Vagina (tissue), 2 donors: ENCODE results near the gene FRK. TPM values are rescaled to one million over a fixed set of nuclear protein-coding genes. Genes with fewer than 3 reads are reported as not detected.
"Not testable (repeated sequence)": the region's sequence is repeated elsewhere in the genome, so short reads cannot be mapped to it uniquely, and the experiment has no call there.

ENCODE experiments used
- DNase-seq, 2 donors: peaks; one replicate each; pipeline ENCODE4 v3.0.0-alpha.2; 2017; ENCODE audit errors: extremely low spot score in 2 of 2
- H3K27ac ChIP-seq: fragments of 200-600 bp; sonication (generic); one replicate; pipeline ENCODE4 v1.5.1; 2019
- H3K27me3 ChIP-seq: fragments of 200-600 bp; sonication (generic); one replicate; pipeline ENCODE4 v1.5.1; 2019
- H3K36me3 ChIP-seq, 2 donors: fragments of 200-600 bp; sonication (generic); one replicate each; pipeline ENCODE4 v1.5.1; 2017 to 2019
- H3K4me1 ChIP-seq: fragments of 200-600 bp; sonication (generic); one replicate; pipeline ENCODE4 v1.5.1; 2019
- H3K4me3 ChIP-seq, 2 donors: fragments of 200-600 bp; sonication (generic); 1 replicate in 1 of 2; 2 replicates in 1 of 2; pipeline ENCODE4 v1.5.1; 2016 to 2019
- H3K9me3 ChIP-seq: fragments of 200-600 bp; sonication (generic); one replicate; pipeline ENCODE4 v1.5.1; 2019
- CTCF ChIP-seq, 3 experiments: fragments of 450-650 bp in 2 of 3; fragments of 200-600 bp in 1 of 3; sonication (generic) in 1 of 3; IDR thresholded peaks; one replicate each; pipeline ENCODE4 v1.5.1; 2017 to 2019; ENCODE audit warnings: antibody characterized with exemption in 3 of 3, mild to moderate bottlenecking in 2 of 3, moderate library complexity in 2 of 3
- POLR2A ChIP-seq, 2 donors: fragments of 450-650 bp; IDR thresholded peaks; one replicate each; pipeline ENCODE4 v1.6.1; 2017; ENCODE audit warnings: antibody characterized with exemption in 2 of 2, mild to moderate bottlenecking in 2 of 2, moderate library complexity in 2 of 2
- POLR2AphosphoS5 ChIP-seq, 2 donors: sonication (generic); formaldehyde crosslinking; IDR thresholded peaks; one replicate each; pipeline ENCODE4 v1.9.0; 2017; ENCODE audit warnings: antibody characterized with exemption in 2 of 2, mild to moderate bottlenecking in 2 of 2, low read depth in 1 of 2; ENCODE audit not compliant: insufficient read depth in 1 of 2
- intact Hi-C: fragments of 100-400 bp; cut with DNase I; formaldehyde crosslinking; loops from one replicate; pipeline ENCODE4 v1.15.1; 2023
- total RNA-seq: library from RNA; depleted of rRNA; stranded (reverse); fragments of >200 nt; gene quantifications from one replicate; pipeline ENCODE4 v1.2.3, GENCODE V29; 2016

FRK gene
- total RNA-seq, 1 donor from 2014 or later: 3.9 TPM

GRCh38 chr6:116049321-116049720 lies 11.4 kb downstream of the FRK start:
- Histone ChIP-seq H3K4me1 (no peaks in the 10 kb centered on the region), H3K27ac (no peak overlapping the region), H3K27me3 (no peaks in the 10 kb centered on the region), H3K4me3 (no peak overlapping the region), H3K36me3 (no peaks in the 10 kb centered on the region), H3K9me3 (no peaks in the 10 kb centered on the region)
- no peak for TF ChIP-seq POLR2A (IDR thresholded peaks at IDR 0.05)
- TF ChIP-seq POLR2AphosphoS5 (IDR thresholded peaks at IDR 0.05; ENCODE audit: insufficient read depth in 1 of 2, low read depth in 1 of 2): no peak
- no peak for TF ChIP-seq CTCF (IDR thresholded peaks at IDR 0.05)
- intact Hi-C loops: no loop called here
- DNase-seq: no peak

- TF ChIP-seq CTCF (IDR thresholded peaks at IDR 0.05): no peak
- TF ChIP-seq POLR2A (IDR thresholded peaks at IDR 0.05): no peak
- no peak for TF ChIP-seq POLR2AphosphoS5 (IDR thresholded peaks at IDR 0.05; ENCODE audit: insufficient read depth in 1 of 2, low read depth in 1 of 2)
- DNase-seq: no peak
- no peak overlapping the region for H3K27ac ChIP-seq
- H3K9me3 ChIP-seq: no peaks in the 10 kb centered on the region
- no peaks in the 10 kb centered on the region for H3K36me3 ChIP-seq
- intact Hi-C loops: no loop called here
- H3K27me3 ChIP-seq: no peaks in the 10 kb centered on the region
- no peak overlapping the region for H3K4me3 ChIP-seq
- no peaks in the 10 kb centered on the region for H3K4me1 ChIP-seq
These were observed 13.3 kb downstream of the FRK start for GRCh38 chr6:116047173-116047933.

GRCh38 chr6:116046737-116047136 lies 14.0 kb downstream of the FRK start:
- no peak for DNase-seq
- H3K4me3 ChIP-seq: no peak overlapping the region
- H3K9me3 ChIP-seq: no peaks in the 10 kb centered on the region
- H3K27ac ChIP-seq: no peak overlapping the region
- intact Hi-C loops: no loop called here
- H3K27me3 ChIP-seq: no peaks in the 10 kb centered on the region
- H3K36me3 ChIP-seq: no peaks in the 10 kb centered on the region
- TF ChIP-seq CTCF (IDR thresholded peaks at IDR 0.05) (no peak), POLR2A (IDR thresholded peaks at IDR 0.05) (no peak), POLR2AphosphoS5 (IDR thresholded peaks at IDR 0.05; ENCODE audit: insufficient read depth in 1 of 2, low read depth in 1 of 2) (no peak)
- no peaks in the 10 kb centered on the region for H3K4me1 ChIP-seq

- H3K27ac ChIP-seq, H3K9me3 ChIP-seq, H3K27me3 ChIP-seq, H3K4me1 ChIP-seq, DNase-seq, intact Hi-C loops, H3K4me3 ChIP-seq, H3K36me3 ChIP-seq: not testable (repeated sequence)
These were observed 14.4 kb downstream of the FRK start for GRCh38 chr6:116046272-116046671.

- Histone ChIP-seq H3K27ac (no peak overlapping the region), H3K4me3 (no peak overlapping the region), H3K4me1 (no peaks in the 10 kb centered on the region), H3K9me3 (no peaks in the 10 kb centered on the region), H3K36me3 (no peaks in the 10 kb centered on the region), H3K27me3 (no peaks in the 10 kb centered on the region)
- TF ChIP-seq CTCF (IDR thresholded peaks at IDR 0.05): no peak
- no peak for TF ChIP-seq POLR2AphosphoS5 (IDR thresholded peaks at IDR 0.05; ENCODE audit: insufficient read depth in 1 of 2, low read depth in 1 of 2)
- no peak for TF ChIP-seq POLR2A (IDR thresholded peaks at IDR 0.05)
- intact Hi-C loops: no loop called here
- no peak for DNase-seq
These were observed 18.8 kb downstream of the FRK start for GRCh38 chr6:116041934-116042333.
